GM23338 (cell line): Measurements from ENCODE around the gene CEP250. TPM values are rescaled to one million over a fixed set of nuclear protein-coding genes. Genes with fewer than 3 reads are reported as not detected.
A peak's percentile ranks its signal among the peaks of the same experiment; 100 is the strongest.

Experiments used
- ATAC-seq: fragments of 200-7000 bp; cut with Tn5 transposase; 3 replicates; pipeline ENCODE4 v1.9.1; 2020
- DNase-seq: peaks from one replicate; pipeline ENCODE4 v3.0.0-alpha.2; 2015; ENCODE audit warnings: low spot score
- H2AFZ ChIP-seq: fragments of 200-600 bp; sonication (generic); 2 replicates; pipeline ENCODE4 v1.8.0; 2016; ENCODE audit warnings: antibody characterized with exemption, mild to moderate bottlenecking, moderate library complexity
- H3F3A ChIP-seq: fragments of 200-600 bp; sonication (generic); replicated peaks from 2 replicates; pipeline ENCODE4 v1.8.0; 2017; ENCODE audit warnings: antibody characterized with exemption, mixed run types, low read depth
- H3K27ac ChIP-seq: fragments of 200-600 bp; sonication (generic); 2 replicates; pipeline ENCODE4 v1.6.1; 2016; ENCODE audit warnings: low read depth
- H3K27me3 ChIP-seq: fragments of 200-600 bp; sonication (generic); 2 replicates; pipeline ENCODE4 v1.8.0; 2016; ENCODE audit warnings: mild to moderate bottlenecking, mixed run types, moderate library complexity; ENCODE audit not compliant: insufficient read depth
- H3K36me3 ChIP-seq: fragments of 200-600 bp; sonication (generic); 2 replicates; pipeline ENCODE4 v1.8.0; 2016; ENCODE audit warnings: mild to moderate bottlenecking; ENCODE audit not compliant: insufficient read depth
- H3K4me1 ChIP-seq: fragments of 200-600 bp; sonication (generic); 2 replicates; pipeline ENCODE4 v1.8.0; 2016; ENCODE audit warnings: mild to moderate bottlenecking, moderate library complexity; ENCODE audit not compliant: insufficient read depth
- H3K4me2 ChIP-seq: fragments of 200-600 bp; sonication (generic); 2 replicates; pipeline ENCODE4 v1.7.1; 2017; ENCODE audit warnings: mixed run types
- H3K4me3 ChIP-seq: fragments of 200-600 bp; sonication (generic); 2 replicates; pipeline ENCODE4 v1.6.1; 2016; ENCODE audit warnings: mixed run types
- H3K79me2 ChIP-seq: fragments of 200-600 bp; sonication (generic); replicated peaks from 2 replicates; pipeline ENCODE4 v1.8.0; 2017; ENCODE audit warnings: mild to moderate bottlenecking; ENCODE audit not compliant: insufficient read depth
- H3K9me2 ChIP-seq: fragments of 200-600 bp; sonication (generic); 2 replicates; pipeline ENCODE4 v1.8.0; 2017; ENCODE audit not compliant: insufficient read depth
- H4K20me1 ChIP-seq: fragments of 200-600 bp; sonication (generic); replicated peaks from 2 replicates; pipeline ENCODE4 v1.8.0; 2017; ENCODE audit warnings: mild to moderate bottlenecking; ENCODE audit not compliant: insufficient read depth
- H3K27ac Mint-ChIP-seq: 2 replicates; pipeline ENCODE4 v1.8.0; 2020; ENCODE audit warnings: inconsistent platforms, mild to moderate bottlenecking, moderate library complexity, mixed read lengths
- H3K27me3 Mint-ChIP-seq: 3 replicates; pipeline ENCODE4 v1.8.0; 2022; ENCODE audit warnings: low read depth, mild to moderate bottlenecking, moderate library complexity, mixed read lengths, inconsistent platforms; ENCODE audit not compliant: insufficient read depth, poor library complexity
- H3K36me3 Mint-ChIP-seq: 3 replicates; pipeline ENCODE4 v1.8.0; 2021; ENCODE audit warnings: low read depth, mild to moderate bottlenecking, inconsistent platforms, moderate library complexity, mixed read lengths
- H3K4me1 Mint-ChIP-seq: 3 replicates; pipeline ENCODE4 v1.8.0; 2020; ENCODE audit warnings: mild to moderate bottlenecking, inconsistent platforms, mixed read lengths
- H3K4me3 Mint-ChIP-seq: 3 replicates; pipeline ENCODE4 v1.8.0; 2021; ENCODE audit warnings: moderate library complexity, mild to moderate bottlenecking, inconsistent platforms, mixed read lengths
- H3K9me3 Mint-ChIP-seq: 3 replicates; pipeline ENCODE4 v1.8.0; 2020; ENCODE audit warnings: moderate library complexity, mild to moderate bottlenecking, inconsistent platforms, mixed read lengths
- CREB1 ChIP-seq: fragments of 250-450 bp; sonication (Bioruptor Pico); IDR thresholded peaks from 2 replicates; pipeline ENCODE4 v1.5.0; 2020; ENCODE audit warnings: low read depth, mild to moderate bottlenecking, moderate library complexity
- EZH2 ChIP-seq: fragments of 200-600 bp; sonication (generic); IDR thresholded peaks from one replicate; pipeline ENCODE4 v1.8.0; 2017; ENCODE audit warnings: antibody characterized with exemption, mild to moderate bottlenecking, low read depth; ENCODE audit not compliant: unreplicated experiment
- EZH2phosphoT487 ChIP-seq: fragments of 200-600 bp; sonication (generic); IDR thresholded peaks from one replicate; pipeline ENCODE4 v1.8.1; 2018; ENCODE audit warnings: antibody characterized with exemption; ENCODE audit not compliant: unreplicated experiment
- JUNB ChIP-seq: IDR thresholded peaks from one replicate; pipeline ENCODE4 v1.6.1; 2016; ENCODE audit warnings: antibody characterized with exemption; ENCODE audit not compliant: unreplicated experiment
- NANOG ChIP-seq: IDR thresholded peaks from 2 replicates; pipeline ENCODE4 v1.6.1; 2016; ENCODE audit warnings: antibody characterized with exemption, borderline replicate concordance
- ZNF331 ChIP-seq: fragments of 250-450 bp; sonication (Bioruptor Pico); IDR thresholded peaks from 2 replicates; pipeline ENCODE4 v1.5.0; 2020; ENCODE audit warnings: low read depth, mild to moderate bottlenecking, moderate library complexity
- polyA plus RNA-seq: library from polyadenylated mRNA; unstranded; fragments of >200 nt; fragmentation: Nextera tagmentation; extraction: Ambion mirVana; gene quantifications from 2 replicates; pipeline ENCODE4 v1.2.1, GENCODE V29; 2016
- total RNA-seq: library from RNA; depleted of rRNA; stranded (reverse); fragments of >200 nt; shearing (Covaris generic); gene quantifications from 2 replicates; pipeline ENCODE4 v1.2.3, GENCODE V29; 2014
- TF ChIP-seq, protein P1 (sequence below): IDR thresholded peaks from one replicate; pipeline ENCODE4 v1.6.1; 2018; ENCODE audit warnings: antibody characterized with exemption; ENCODE audit not compliant: unreplicated experiment
- TF ChIP-seq, protein P2 (sequence below), 2 experiments: fragments of 200-600 bp in 1 of 2; sonication (generic) in 1 of 2; conservative IDR thresholded peaks; 2 replicates each; pipeline versions ENCODE4 v1.5.1 to v1.6.1; 2016 to 2017; ENCODE audit warnings: antibody characterized with exemption in 2 of 2, low read depth in 2 of 2, mild to moderate bottlenecking in 2 of 2, moderate library complexity in 1 of 2
- TF ChIP-seq, protein P3 (sequence below): IDR thresholded peaks from 2 replicates; pipeline ENCODE4 v1.6.1; 2016; ENCODE audit warnings: antibody characterized with exemption

Gene CEP250
- total and polyA plus RNA-seq, 2 experiments from 2014 or later = 28.0 to 29.1 TPM

DNA sequence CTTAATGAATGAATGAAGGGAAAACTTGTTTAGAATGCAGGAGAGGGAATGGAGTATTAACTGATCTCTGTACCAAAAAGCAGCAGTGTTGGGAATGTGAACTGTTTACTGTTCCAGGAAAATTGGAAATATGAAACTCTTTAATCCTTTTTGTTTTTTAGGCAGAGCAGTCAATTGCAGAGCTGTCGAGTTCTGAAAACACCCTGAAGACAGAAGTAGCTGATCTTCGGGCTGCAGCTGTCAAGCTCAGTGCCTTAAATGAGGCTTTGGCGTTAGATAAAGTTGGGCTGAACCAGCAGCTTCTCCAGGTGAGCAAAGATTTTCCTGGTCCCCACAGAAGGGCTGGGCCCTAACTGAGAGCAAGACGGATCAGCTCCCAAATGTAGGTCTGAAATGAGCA lies 20.9 kb downstream of the CEP250 start (continued):
- TF ChIP-seq, protein P1, sequence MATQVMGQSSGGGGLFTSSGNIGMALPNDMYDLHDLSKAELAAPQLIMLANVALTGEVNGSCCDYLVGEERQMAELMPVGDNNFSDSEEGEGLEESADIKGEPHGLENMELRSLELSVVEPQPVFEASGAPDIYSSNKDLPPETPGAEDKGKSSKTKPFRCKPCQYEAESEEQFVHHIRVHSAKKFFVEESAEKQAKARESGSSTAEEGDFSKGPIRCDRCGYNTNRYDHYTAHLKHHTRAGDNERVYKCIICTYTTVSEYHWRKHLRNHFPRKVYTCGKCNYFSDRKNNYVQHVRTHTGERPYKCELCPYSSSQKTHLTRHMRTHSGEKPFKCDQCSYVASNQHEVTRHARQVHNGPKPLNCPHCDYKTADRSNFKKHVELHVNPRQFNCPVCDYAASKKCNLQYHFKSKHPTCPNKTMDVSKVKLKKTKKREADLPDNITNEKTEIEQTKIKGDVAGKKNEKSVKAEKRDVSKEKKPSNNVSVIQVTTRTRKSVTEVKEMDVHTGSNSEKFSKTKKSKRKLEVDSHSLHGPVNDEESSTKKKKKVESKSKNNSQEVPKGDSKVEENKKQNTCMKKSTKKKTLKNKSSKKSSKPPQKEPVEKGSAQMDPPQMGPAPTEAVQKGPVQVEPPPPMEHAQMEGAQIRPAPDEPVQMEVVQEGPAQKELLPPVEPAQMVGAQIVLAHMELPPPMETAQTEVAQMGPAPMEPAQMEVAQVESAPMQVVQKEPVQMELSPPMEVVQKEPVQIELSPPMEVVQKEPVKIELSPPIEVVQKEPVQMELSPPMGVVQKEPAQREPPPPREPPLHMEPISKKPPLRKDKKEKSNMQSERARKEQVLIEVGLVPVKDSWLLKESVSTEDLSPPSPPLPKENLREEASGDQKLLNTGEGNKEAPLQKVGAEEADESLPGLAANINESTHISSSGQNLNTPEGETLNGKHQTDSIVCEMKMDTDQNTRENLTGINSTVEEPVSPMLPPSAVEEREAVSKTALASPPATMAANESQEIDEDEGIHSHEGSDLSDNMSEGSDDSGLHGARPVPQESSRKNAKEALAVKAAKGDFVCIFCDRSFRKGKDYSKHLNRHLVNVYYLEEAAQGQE = no peak
- TF ChIP-seq CREB1 (CRISPR knock-in tag) = no peak
- TF ChIP-seq EZH2phosphoT487 = no peak
- no peak for TF ChIP-seq EZH2

DNA sequence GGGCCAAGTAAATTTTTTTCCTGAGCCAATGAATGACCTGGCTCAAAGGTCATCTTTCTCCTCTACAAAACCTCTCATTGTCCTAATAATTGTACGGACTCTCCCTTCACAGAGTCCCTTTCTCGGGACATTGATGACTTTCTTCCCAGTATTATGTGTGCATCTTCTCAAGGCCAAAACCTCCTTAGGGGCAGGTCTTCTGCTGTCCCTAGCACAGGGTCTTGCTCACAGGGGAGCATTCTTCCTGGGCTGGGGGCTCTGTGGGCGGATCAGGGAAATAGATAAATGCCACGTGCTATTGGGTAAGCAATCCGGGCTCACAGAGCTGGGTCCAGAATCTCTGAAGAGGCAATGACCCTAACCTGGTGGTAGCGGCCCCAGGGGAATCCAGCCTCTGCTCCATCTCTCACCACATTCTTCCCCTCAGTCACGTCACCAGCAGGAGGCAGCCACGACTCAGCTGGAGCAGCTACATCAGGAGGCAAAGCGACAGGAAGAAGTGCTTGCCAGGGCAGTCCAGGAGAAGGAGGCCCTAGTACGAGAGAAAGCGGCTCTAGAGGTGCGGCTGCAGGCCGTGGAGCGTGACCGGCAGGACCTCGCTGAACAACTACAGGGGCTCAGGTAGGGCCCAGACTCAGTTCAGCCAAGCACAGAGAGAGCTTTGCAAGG lies 23.5 kb downstream of the CEP250 start:
- Histone ChIP-seq H2AFZ (no peak overlapping the region), H3K27ac (no peak overlapping the region), H3K4me1 (no peaks in the 10 kb centered on the region), H3K4me2 (no peak overlapping the region), H3K27me3 (no peaks in the 10 kb centered on the region), H4K20me1 (no peaks in the 10 kb centered on the region; the same call in 1 of the 2 replicates), H3K9me2 (no peaks in the 10 kb centered on the region), H3K79me2 (no peaks in the 10 kb centered on the region), H3F3A (no peaks in the 10 kb centered on the region), H3K4me3 (no peak overlapping the region), H3K36me3 (peaks cover 43% of the 10 kb centered on the region)
- ATAC-seq (peak; percentile 77), DNase-seq (peak; percentile 50)
- TF ChIP-seq, protein P2, sequence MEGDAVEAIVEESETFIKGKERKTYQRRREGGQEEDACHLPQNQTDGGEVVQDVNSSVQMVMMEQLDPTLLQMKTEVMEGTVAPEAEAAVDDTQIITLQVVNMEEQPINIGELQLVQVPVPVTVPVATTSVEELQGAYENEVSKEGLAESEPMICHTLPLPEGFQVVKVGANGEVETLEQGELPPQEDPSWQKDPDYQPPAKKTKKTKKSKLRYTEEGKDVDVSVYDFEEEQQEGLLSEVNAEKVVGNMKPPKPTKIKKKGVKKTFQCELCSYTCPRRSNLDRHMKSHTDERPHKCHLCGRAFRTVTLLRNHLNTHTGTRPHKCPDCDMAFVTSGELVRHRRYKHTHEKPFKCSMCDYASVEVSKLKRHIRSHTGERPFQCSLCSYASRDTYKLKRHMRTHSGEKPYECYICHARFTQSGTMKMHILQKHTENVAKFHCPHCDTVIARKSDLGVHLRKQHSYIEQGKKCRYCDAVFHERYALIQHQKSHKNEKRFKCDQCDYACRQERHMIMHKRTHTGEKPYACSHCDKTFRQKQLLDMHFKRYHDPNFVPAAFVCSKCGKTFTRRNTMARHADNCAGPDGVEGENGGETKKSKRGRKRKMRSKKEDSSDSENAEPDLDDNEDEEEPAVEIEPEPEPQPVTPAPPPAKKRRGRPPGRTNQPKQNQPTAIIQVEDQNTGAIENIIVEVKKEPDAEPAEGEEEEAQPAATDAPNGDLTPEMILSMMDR (conservative IDR thresholded peaks at IDR 0.05; ENCODE audit: low read depth in 2 of 2) = peak; percentile 34 to 70
- TF ChIP-seq NANOG = no peak
- no peak overlapping the region for H3K4me3 Mint-ChIP-seq
- peaks cover 8% of the 10 kb centered on the region for H3K9me3 Mint-ChIP-seq
- no peaks in the 10 kb centered on the region for H3K4me1 Mint-ChIP-seq
- H3K27me3 Mint-ChIP-seq = peaks cover 3% of the 10 kb centered on the region
- peaks cover 52% of the 10 kb centered on the region for H3K36me3 Mint-ChIP-seq
- no peak overlapping the region for H3K27ac Mint-ChIP-seq

DNA sequence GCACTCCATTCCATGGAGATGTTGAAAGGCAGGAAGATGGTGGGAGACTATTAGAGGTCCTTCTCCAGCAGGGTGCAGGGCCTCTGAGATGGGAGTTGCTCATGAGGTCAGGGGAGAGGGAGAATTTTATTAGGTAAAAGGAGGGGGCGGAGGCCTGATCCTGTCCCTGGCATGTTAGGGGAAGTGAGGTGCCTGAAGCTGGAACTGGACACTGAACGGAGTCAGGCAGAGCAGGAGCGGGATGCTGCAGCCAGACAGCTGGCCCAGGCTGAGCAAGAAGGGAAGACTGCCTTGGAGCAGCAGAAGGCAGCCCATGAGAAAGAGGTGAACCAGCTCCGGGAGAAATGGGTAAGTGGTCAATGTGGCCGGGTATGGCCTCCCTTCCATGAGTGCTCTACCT lies 24.4 kb downstream of the CEP250 start:
- Histone ChIP-seq H2AFZ (no peak overlapping the region), H3K9me2 (no peaks in the 10 kb centered on the region), H3K4me3 (no peak overlapping the region), H3K4me2 (no peak overlapping the region), H3K36me3 (peaks cover 37% of the 10 kb centered on the region), H3K27ac (no peak overlapping the region), H3K79me2 (no peaks in the 10 kb centered on the region), H3K4me1 (no peaks in the 10 kb centered on the region), H4K20me1 (no peaks in the 10 kb centered on the region; the same call in 1 of the 2 replicates), H3F3A (no peaks in the 10 kb centered on the region), H3K27me3 (no peaks in the 10 kb centered on the region)
- DNase-seq (no peak), ATAC-seq (no peak)
- H3K36me3 Mint-ChIP-seq = peaks cover 60% of the 10 kb centered on the region
- TF ChIP-seq, protein P3, sequence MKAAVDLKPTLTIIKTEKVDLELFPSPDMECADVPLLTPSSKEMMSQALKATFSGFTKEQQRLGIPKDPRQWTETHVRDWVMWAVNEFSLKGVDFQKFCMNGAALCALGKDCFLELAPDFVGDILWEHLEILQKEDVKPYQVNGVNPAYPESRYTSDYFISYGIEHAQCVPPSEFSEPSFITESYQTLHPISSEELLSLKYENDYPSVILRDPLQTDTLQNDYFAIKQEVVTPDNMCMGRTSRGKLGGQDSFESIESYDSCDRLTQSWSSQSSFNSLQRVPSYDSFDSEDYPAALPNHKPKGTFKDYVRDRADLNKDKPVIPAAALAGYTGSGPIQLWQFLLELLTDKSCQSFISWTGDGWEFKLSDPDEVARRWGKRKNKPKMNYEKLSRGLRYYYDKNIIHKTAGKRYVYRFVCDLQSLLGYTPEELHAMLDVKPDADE = no peak
- TF ChIP-seq ZNF331 = no peak
- TF ChIP-seq EZH2phosphoT487 = no peak
- no peak for TF ChIP-seq EZH2
- no peak for TF ChIP-seq JUNB
- H3K4me3 Mint-ChIP-seq = no peak overlapping the region
- H3K4me1 Mint-ChIP-seq = no peaks in the 10 kb centered on the region
- H3K27me3 Mint-ChIP-seq = peaks cover 5% of the 10 kb centered on the region
- no peak overlapping the region for H3K27ac Mint-ChIP-seq
- peaks cover 15% of the 10 kb centered on the region for H3K9me3 Mint-ChIP-seq
